HCT116 (cell line): ENCODE data around the gene CSK. TPM values are rescaled to one million over a fixed set of nuclear protein-coding genes. Genes with fewer than 3 reads are reported as not detected.

Experiments used
- ATAC-seq: fragments of 200-7000 bp; cut with Tn5 transposase; 2 replicates; pipeline ENCODE4 v1.9.1; 2020; ENCODE audit warnings: mild to moderate bottlenecking, moderate library complexity
- BruUV-seq: library from RNA; stranded (reverse); fragments of 400-500 nt; replicated peaks from 2 replicates; lab custom pipeline; 2021; lab: Mats Ljungman, UMichigan
- CTCF ChIA-PET: fragments of 300-600 bp; sonication (Branson Sonifier 250); formaldehyde crosslinking; loops from one replicate; lab custom pipeline; 2021; ENCODE audit warnings: antibody characterized with exemption; lab: Charles Lee
- POLR2A ChIA-PET: fragments of 300-600, 350-600 bp; sonication (Branson Sonifier 250); formaldehyde crosslinking; loops from one replicate; lab custom pipeline; 2021; ENCODE audit warnings: antibody characterized with exemption; lab: Charles Lee
- RAD21 ChIA-PET, 2 experiments: fragments of 300-600 bp; sonication (Branson Sonifier 250); formaldehyde crosslinking; loops; one replicate each; lab custom pipeline; 2023; ENCODE audit warnings: low total read pairs in 2 of 2; ENCODE audit not compliant: uncharacterized antibody in 2 of 2, unreplicated experiment in 2 of 2, low non-redundant PET in 1 of 2; lab: Charles Lee
- DNase-seq: peaks from one replicate; pipeline ENCODE4 v3.0.0-alpha.2; 2010; ENCODE audit warnings: low read depth, low spot score
- H2AFZ ChIP-seq: fragments of 200-600 bp; shearing (Covaris generic), sonication (generic); 2 replicates; pipeline ENCODE4 v1.6.1; 2017; ENCODE audit warnings: low read depth, mixed run types, mixed read lengths, antibody characterized with exemption, low read length; ENCODE audit not compliant: poor library complexity, severe bottlenecking
- H3K27ac ChIP-seq: 2 replicates; pipeline ENCODE4 v1.5.1; 2012; ENCODE audit warnings: low read depth, low read length
- H3K27me3 ChIP-seq: fragments of 200-600 bp; sonication (generic); 2 replicates; pipeline ENCODE4 v1.6.1; 2016; ENCODE audit warnings: mixed run types, low read length, mixed read lengths; ENCODE audit not compliant: insufficient read depth
- H3K36me3 ChIP-seq, 2 experiments: fragments of 200-500 bp in 1 of 2; fragments of 200-600 bp in 1 of 2; sonication (Bioruptor generic) in 1 of 2; sonication (generic) in 1 of 2; 2 replicates each; pipeline versions ENCODE4 v1.5.1 to v1.6.1; 2014 to 2016; ENCODE audit warnings: low read length in 2 of 2, inconsistent platforms in 1 of 2, mixed read lengths in 1 of 2, mixed run types in 1 of 2; ENCODE audit not compliant: insufficient read depth in 2 of 2, control insufficient read depth in 1 of 2
- H3K4me1 ChIP-seq, 2 experiments: fragments of 200-600 bp in 1 of 2; sonication (generic) in 1 of 2; 2 replicates each; pipeline versions ENCODE4 v1.5.1 to v1.6.1; 2012 to 2017; ENCODE audit warnings: low read length in 2 of 2, inconsistent platforms in 1 of 2, mild to moderate bottlenecking in 1 of 2, mixed read lengths in 1 of 2, mixed run types in 1 of 2, moderate library complexity in 1 of 2; ENCODE audit not compliant: insufficient read depth in 2 of 2, control insufficient read depth in 1 of 2
- H3K4me2 ChIP-seq: fragments of 200-600 bp; sonication (generic); 2 replicates; pipeline ENCODE4 v1.6.1; 2017; ENCODE audit warnings: mixed run types, low read length, mixed read lengths
- H3K4me3 ChIP-seq, 2 experiments: fragments of 200-600 bp in 1 of 2; sonication (generic) in 1 of 2; replicated peaks in 1 of 2; 2 replicates each; pipeline ENCODE4 v1.5.1; 2011 to 2016; ENCODE audit warnings: low read length in 2 of 2, control low read depth in 1 of 2, low read depth in 1 of 2, mild to moderate bottlenecking in 1 of 2, mixed read lengths in 1 of 2, mixed run types in 1 of 2
- H3K79me2 ChIP-seq: fragments of 200-600 bp; sonication (generic); 2 replicates; pipeline ENCODE4 v1.6.1; 2017; ENCODE audit warnings: mild to moderate bottlenecking, mixed run types, low read length, moderate library complexity, mixed read lengths; ENCODE audit not compliant: insufficient read depth
- H3K9ac ChIP-seq: fragments of 200-600 bp; sonication (generic); 2 replicates; pipeline ENCODE4 v1.6.1; 2016; ENCODE audit warnings: low read length, mixed read lengths
- H3K9me2 ChIP-seq: fragments of 200-600 bp; sonication (generic), shearing (Covaris generic); 2 replicates; pipeline ENCODE4 v1.6.1; 2017; ENCODE audit warnings: mixed run types, mild to moderate bottlenecking, moderate library complexity; ENCODE audit not compliant: insufficient read depth
- H3K9me3 ChIP-seq, 2 experiments: fragments of 200-500 bp in 1 of 2; fragments of 200-600 bp in 1 of 2; sonication (Bioruptor generic) in 1 of 2; sonication (generic) in 1 of 2; 2 replicates each; pipeline ENCODE4 v1.6.1; 2014 to 2017; ENCODE audit warnings: low read length in 2 of 2, mixed read lengths in 2 of 2, inconsistent platforms in 1 of 2, low read depth in 1 of 2, mild to moderate bottlenecking in 1 of 2, mixed run types in 1 of 2, moderate library complexity in 1 of 2; ENCODE audit not compliant: control insufficient read depth in 1 of 2, insufficient read depth in 1 of 2
- H4K20me1 ChIP-seq: fragments of 200-600 bp; sonication (generic), shearing (Covaris generic); 2 replicates; pipeline ENCODE4 v1.6.1; 2017; ENCODE audit warnings: mixed run types, mild to moderate bottlenecking, moderate library complexity; ENCODE audit not compliant: insufficient read depth
- CBX3 ChIP-seq: IDR thresholded peaks from 2 replicates; pipeline ENCODE4 v1.6.1; 2012; ENCODE audit warnings: low read depth
- CEBPB ChIP-seq: IDR thresholded peaks from 2 replicates; pipeline ENCODE4 v1.6.1; 2012; ENCODE audit warnings: low read depth
- EGR1 ChIP-seq: IDR thresholded peaks from 2 replicates; pipeline ENCODE4 v1.6.1; 2012; ENCODE audit warnings: low read depth
- EZH2 ChIP-seq: fragments of 200-600 bp; sonication (generic); IDR thresholded peaks from 2 replicates; pipeline ENCODE4 v1.6.1; 2017; ENCODE audit warnings: antibody characterized with exemption, mixed run types
- FOSL1 ChIP-seq: IDR thresholded peaks from 2 replicates; pipeline ENCODE4 v1.6.1; 2012; ENCODE audit warnings: low read depth
- JUND ChIP-seq: IDR thresholded peaks from 2 replicates; pipeline ENCODE4 v1.6.1; 2012
- POLR2A ChIP-seq: IDR thresholded peaks from 2 replicates; pipeline ENCODE4 v1.7.0; 2011; ENCODE audit warnings: borderline replicate concordance; ENCODE audit not compliant: insufficient read depth, insufficient read length; ENCODE audit errors: extremely low read depth
- POLR2AphosphoS5 ChIP-seq: IDR thresholded peaks from 2 replicates; pipeline ENCODE4 v1.6.1; 2011; ENCODE audit warnings: mild to moderate bottlenecking, low read depth, low read length, moderate library complexity
- RAD21 ChIP-seq: IDR thresholded peaks from 2 replicates; pipeline ENCODE4 v1.6.1; 2012; ENCODE audit warnings: low read depth, mild to moderate bottlenecking
- SIN3A ChIP-seq: IDR thresholded peaks from 2 replicates; pipeline ENCODE4 v1.6.1; 2012; ENCODE audit warnings: low read depth
- SP1 ChIP-seq: IDR thresholded peaks from 2 replicates; pipeline ENCODE4 v1.6.1; 2012; ENCODE audit warnings: low read depth
- SRF ChIP-seq: IDR thresholded peaks from 2 replicates; pipeline ENCODE4 v1.6.1; 2012; ENCODE audit warnings: low read depth
- TCF7L2 ChIP-seq: IDR thresholded peaks from 2 replicates; pipeline ENCODE4 v1.7.0; 2011; ENCODE audit warnings: borderline replicate concordance, inconsistent platforms; ENCODE audit not compliant: insufficient read depth, insufficient read length; ENCODE audit errors: extremely low read depth
- YY1 ChIP-seq: IDR thresholded peaks from 2 replicates; pipeline ENCODE4 v1.6.1; 2011; ENCODE audit warnings: low read length, low read depth, moderate library complexity, mild to moderate bottlenecking; ENCODE audit not compliant: insufficient replicate concordance; ENCODE audit errors: extremely low read depth
- ZFX ChIP-seq: fragments of 450-650 bp; IDR thresholded peaks from 2 replicates; pipeline ENCODE4 v1.6.1; 2017
- ZNF274 ChIP-seq: fragments of 200-500 bp; sonication (Bioruptor generic); IDR thresholded peaks from 2 replicates; pipeline ENCODE4 v1.6.1; 2014; ENCODE audit warnings: mild to moderate bottlenecking, low read depth, low read length, inconsistent platforms
- intact Hi-C: fragments of 100-400 bp; cut with micrococcal nuclease; formaldehyde crosslinking; loops from 2 replicates; pipeline ENCODE4 v1.10.0; 2022
- total RNA-seq: library from RNA; stranded (reverse); gene quantifications from one replicate; pipeline ENCODE4 v1.2.1, GENCODE V29; 2021; ENCODE audit not compliant: unreplicated experiment
- TF ChIP-seq, protein P1 (sequence below), 3 experiments: fragments of 200-600 bp in 1 of 3; sonication (generic) in 1 of 3; IDR thresholded peaks in 2 of 3; conservative IDR thresholded peaks in 1 of 3; 2 replicates each; pipeline ENCODE4 v1.5.1; 2012 to 2017; ENCODE audit warnings: low read depth in 2 of 3, low read length in 2 of 3, antibody characterized with exemption in 1 of 3, borderline replicate concordance in 1 of 3, control low read depth in 1 of 3, mild to moderate bottlenecking in 1 of 3, mixed read lengths in 1 of 3, mixed run types in 1 of 3, moderate library complexity in 1 of 3; ENCODE audit not compliant: insufficient read depth in 1 of 3
- TF ChIP-seq, protein P2 (sequence below): IDR thresholded peaks from 2 replicates; pipeline ENCODE4 v1.6.1; 2012
- TF ChIP-seq, protein P3 (sequence below): IDR thresholded peaks from 2 replicates; pipeline ENCODE4 v1.6.1; 2011; ENCODE audit warnings: mild to moderate bottlenecking, low read length, moderate library complexity; ENCODE audit not compliant: insufficient replicate concordance; ENCODE audit errors: extremely low read depth

CSK gene
- total RNA-seq, 1 experiment from 2014 or later, result 72.2 TPM

DNA sequence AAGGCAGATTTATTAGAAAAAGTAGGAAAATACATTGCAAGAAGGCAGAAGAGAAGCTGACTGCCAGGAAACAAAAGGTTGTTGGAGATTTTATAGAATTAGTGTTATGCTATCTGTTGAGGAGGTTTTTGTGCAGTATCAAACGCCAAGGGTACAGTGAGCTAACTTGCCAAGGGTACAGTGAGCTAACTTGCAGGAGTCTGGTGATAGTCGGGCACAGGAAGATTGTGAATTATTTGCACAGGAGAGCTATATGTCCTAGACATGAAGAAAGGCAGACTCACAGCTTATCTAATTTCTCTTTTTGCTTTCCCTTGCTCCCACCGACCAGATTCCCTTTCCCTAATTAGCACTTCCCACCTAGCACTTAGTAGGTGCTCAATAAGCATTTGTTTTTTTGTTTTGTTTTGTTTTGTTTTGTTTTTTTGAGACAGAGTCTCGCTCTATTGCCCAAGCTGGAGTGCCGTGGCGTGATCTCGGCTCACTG, 2.7 kb upstream of the CSK start:
- H3K27ac ChIP-seq, result no peak overlapping the region
- TF ChIP-seq ZNF274 (no peak), EGR1 (no peak), SIN3A (no peak), POLR2A (no peak), TCF7L2 (no peak), JUND (no peak), RAD21 (no peak), CEBPB (no peak), ZFX (no peak), SP1 (no peak), SRF (no peak), FOSL1 (no peak), EZH2 (no peak), CBX3 (no peak), YY1 (no peak), POLR2AphosphoS5 (no peak)
- TF ChIP-seq, protein P1, sequence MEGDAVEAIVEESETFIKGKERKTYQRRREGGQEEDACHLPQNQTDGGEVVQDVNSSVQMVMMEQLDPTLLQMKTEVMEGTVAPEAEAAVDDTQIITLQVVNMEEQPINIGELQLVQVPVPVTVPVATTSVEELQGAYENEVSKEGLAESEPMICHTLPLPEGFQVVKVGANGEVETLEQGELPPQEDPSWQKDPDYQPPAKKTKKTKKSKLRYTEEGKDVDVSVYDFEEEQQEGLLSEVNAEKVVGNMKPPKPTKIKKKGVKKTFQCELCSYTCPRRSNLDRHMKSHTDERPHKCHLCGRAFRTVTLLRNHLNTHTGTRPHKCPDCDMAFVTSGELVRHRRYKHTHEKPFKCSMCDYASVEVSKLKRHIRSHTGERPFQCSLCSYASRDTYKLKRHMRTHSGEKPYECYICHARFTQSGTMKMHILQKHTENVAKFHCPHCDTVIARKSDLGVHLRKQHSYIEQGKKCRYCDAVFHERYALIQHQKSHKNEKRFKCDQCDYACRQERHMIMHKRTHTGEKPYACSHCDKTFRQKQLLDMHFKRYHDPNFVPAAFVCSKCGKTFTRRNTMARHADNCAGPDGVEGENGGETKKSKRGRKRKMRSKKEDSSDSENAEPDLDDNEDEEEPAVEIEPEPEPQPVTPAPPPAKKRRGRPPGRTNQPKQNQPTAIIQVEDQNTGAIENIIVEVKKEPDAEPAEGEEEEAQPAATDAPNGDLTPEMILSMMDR (IDR thresholded peaks at IDR 0.05 in 2 of 3, conservative IDR thresholded peaks at IDR 0.05 in 1 of 3; ENCODE audit: borderline replicate concordance in 1 of 3, insufficient read depth in 1 of 3, low read depth in 2 of 3, low read length in 2 of 3), result no peak
- TF ChIP-seq, protein P2, sequence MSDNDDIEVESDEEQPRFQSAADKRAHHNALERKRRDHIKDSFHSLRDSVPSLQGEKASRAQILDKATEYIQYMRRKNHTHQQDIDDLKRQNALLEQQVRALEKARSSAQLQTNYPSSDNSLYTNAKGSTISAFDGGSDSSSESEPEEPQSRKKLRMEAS, result no peak
- TF ChIP-seq, protein P3, sequence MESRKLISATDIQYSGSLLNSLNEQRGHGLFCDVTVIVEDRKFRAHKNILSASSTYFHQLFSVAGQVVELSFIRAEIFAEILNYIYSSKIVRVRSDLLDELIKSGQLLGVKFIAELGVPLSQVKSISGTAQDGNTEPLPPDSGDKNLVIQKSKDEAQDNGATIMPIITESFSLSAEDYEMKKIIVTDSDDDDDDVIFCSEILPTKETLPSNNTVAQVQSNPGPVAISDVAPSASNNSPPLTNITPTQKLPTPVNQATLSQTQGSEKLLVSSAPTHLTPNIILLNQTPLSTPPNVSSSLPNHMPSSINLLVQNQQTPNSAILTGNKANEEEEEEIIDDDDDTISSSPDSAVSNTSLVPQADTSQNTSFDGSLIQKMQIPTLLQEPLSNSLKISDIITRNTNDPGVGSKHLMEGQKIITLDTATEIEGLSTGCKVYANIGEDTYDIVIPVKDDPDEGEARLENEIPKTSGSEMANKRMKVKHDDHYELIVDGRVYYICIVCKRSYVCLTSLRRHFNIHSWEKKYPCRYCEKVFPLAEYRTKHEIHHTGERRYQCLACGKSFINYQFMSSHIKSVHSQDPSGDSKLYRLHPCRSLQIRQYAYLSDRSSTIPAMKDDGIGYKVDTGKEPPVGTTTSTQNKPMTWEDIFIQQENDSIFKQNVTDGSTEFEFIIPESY, result no peak
- TF ChIP-seq, all 23 proteins: peak for 0
- DNase-seq, result no peak
- Histone ChIP-seq H2AFZ (no peak overlapping the region), H3K4me3 (no peak overlapping the region), H4K20me1 (no peaks in the 10 kb centered on the region), H3K9ac (no peak overlapping the region), H3K36me3 (no peaks in the 10 kb centered on the region; a peak in 1 of 4 replicates), H3K27me3 (no peaks in the 10 kb centered on the region), H3K79me2 (peaks cover 19% of the 10 kb centered on the region), H3K9me2 (no peaks in the 10 kb centered on the region), H3K4me1 (peaks cover 14 to 20% of the 10 kb centered on the region in 2 experiments), H3K9me3 (no peaks in the 10 kb centered on the region), H3K4me2 (no peak overlapping the region)
- CTCF ChIA-PET, result interaction anchor here (0.8 to 2.1 kb wide), 4 partner anchors 8 to 158 kb away, joined by 4 to 10 read pairs (median 6); no protein-coding TSS in a partner anchor
- RAD21 ChIA-PET, result no interaction called here
- no TSS peak for BruUV-seq
- POLR2A ChIA-PET, result no interaction called here
- no peak for ATAC-seq
- intact Hi-C loops, result no loop called here
